ENCODE measurements around the gene PDE11A.

DNA sequence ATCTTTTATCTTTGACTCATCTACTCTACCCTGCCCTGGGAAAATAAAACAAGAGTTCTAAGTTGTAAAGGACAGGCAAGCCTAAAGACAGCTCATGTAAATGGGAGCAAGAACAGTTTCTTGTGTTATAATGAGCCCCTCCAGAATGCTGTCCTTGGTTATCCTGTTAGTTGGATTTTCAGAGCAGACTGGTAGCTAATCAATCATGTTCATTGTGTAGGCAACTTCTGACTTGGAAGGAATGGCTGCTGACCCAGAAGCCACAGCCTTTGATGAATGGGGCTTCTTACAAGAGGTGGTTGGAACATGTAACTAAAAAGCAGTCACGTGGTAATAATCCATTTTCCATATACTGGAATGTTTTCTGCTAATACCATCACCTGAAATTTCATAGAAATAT, 425.8 kb downstream of the PDE11A start:
- TF ChIP-seq POLR2A (IDR thresholded peaks at IDR 0.05) (no peak), CTCF (IDR thresholded peaks at IDR 0.05) (no peak)

All from uterus (tissue), 2 donors.